ENCODE results near the gene ADIPOR2.
A peak's percentile ranks its signal among the peaks of the same experiment; 100 is the strongest.

ADIPOR2 gene

GRCh38 chr12:1792406-1792805 lies 101.5 kb downstream of the ADIPOR2 start:
- no peak overlapping the region for H3K4me3 ChIP-seq (ENCODE audit: low read depth, low read length)
- TF ChIP-seq CTCF (IDR thresholded peaks at IDR 0.05; ENCODE audit: control insufficient read depth, extremely low read depth, insufficient read depth): no peak
- DNase-seq (ENCODE audit: low read depth): no peak

- TF ChIP-seq CTCF (IDR thresholded peaks at IDR 0.05; ENCODE audit: control insufficient read depth, extremely low read depth, insufficient read depth): no peak
- no peak overlapping the region for H3K4me3 ChIP-seq (ENCODE audit: low read depth, low read length)
- no peak for DNase-seq (ENCODE audit: low read depth)
Observed at GRCh38 chr12:1793426-1794210, 102.7 kb downstream of the ADIPOR2 start.

- H3K4me3 ChIP-seq (ENCODE audit: low read depth, low read length): no peak overlapping the region
- no peak for DNase-seq (ENCODE audit: low read depth)
- TF ChIP-seq CTCF (IDR thresholded peaks at IDR 0.05; ENCODE audit: control insufficient read depth, extremely low read depth, insufficient read depth): no peak
Observed at GRCh38 chr12:1794440-1795090, 103.7 kb downstream of the ADIPOR2 start.

- no peak for TF ChIP-seq CTCF (IDR thresholded peaks at IDR 0.05; ENCODE audit: control insufficient read depth, extremely low read depth, insufficient read depth)
- DNase-seq (ENCODE audit: low read depth): peak; percentile 32
- H3K4me3 ChIP-seq (ENCODE audit: low read depth, low read length): no peak overlapping the region
Observed at GRCh38 chr12:1795221-1795784, 104.4 kb downstream of the ADIPOR2 start.

GRCh38 chr12:1795785-1796514 lies 105.1 kb downstream of the ADIPOR2 start:
- peak; percentile 69 for DNase-seq (ENCODE audit: low read depth)
- TF ChIP-seq CTCF (IDR thresholded peaks at IDR 0.05; ENCODE audit: control insufficient read depth, extremely low read depth, insufficient read depth): peak; percentile 98
- peak overlapping the region; percentile 27 for H3K4me3 ChIP-seq (ENCODE audit: low read depth, low read length)

- peak overlapping the region; percentile 27 for H3K4me3 ChIP-seq (ENCODE audit: low read depth, low read length)
- DNase-seq (ENCODE audit: low read depth): no peak
- TF ChIP-seq CTCF (IDR thresholded peaks at IDR 0.05; ENCODE audit: control insufficient read depth, extremely low read depth, insufficient read depth): no peak
Observed at GRCh38 chr12:1796515-1797010, 105.7 kb downstream of the ADIPOR2 start.
